Right atrium auricular region (tissue), 2 donors: ENCODE data around the gene WWOX. TPM values are rescaled to one million over a fixed set of nuclear protein-coding genes. Genes with fewer than 3 reads are reported as not detected.

ENCODE experiments used
- DNase-seq: peaks from one replicate; pipeline ENCODE4 v3.0.0-alpha.2; 2019; ENCODE audit warnings: low spot score
- H3K27ac ChIP-seq, 2 donors: fragments of 200-600 bp; sonication (generic); 1 replicate in 1 of 2; 2 replicates in 1 of 2; pipeline ENCODE4 v1.5.1; 2016 to 2019
- H3K27me3 ChIP-seq, 2 donors: fragments of 200-600 bp; sonication (generic); one replicate each; pipeline versions ENCODE4 v1.5.1 to v1.6.0; 2017 to 2019
- H3K36me3 ChIP-seq: fragments of 200-600 bp; sonication (generic); one replicate; pipeline ENCODE4 v1.5.1; 2016
- H3K4me1 ChIP-seq, 2 donors: fragments of 200-600 bp; sonication (generic); one replicate each; pipeline versions ENCODE4 v1.5.1 to v1.6.0; 2017 to 2019
- H3K4me3 ChIP-seq, 2 donors: fragments of 200-600 bp; sonication (generic); 1 replicate in 1 of 2; 2 replicates in 1 of 2; pipeline ENCODE4 v1.5.1; 2017 to 2019; ENCODE audit warnings: mild to moderate bottlenecking in 1 of 2, moderate library complexity in 1 of 2
- H3K9me3 ChIP-seq, 2 donors: fragments of 200-600 bp; sonication (generic); one replicate each; pipeline ENCODE4 v1.5.1; 2019
- total RNA-seq, 2 donors: library from RNA; depleted of rRNA; stranded (reverse); fragments of >200 nt; gene quantifications; one replicate each; pipeline ENCODE4 v1.1.0, GENCODE V29; 2016
- TF ChIP-seq, protein P1 (sequence below), 2 donors: fragments of 200-600 bp; sonication (generic); IDR thresholded peaks; one replicate each; pipeline ENCODE4 v1.5.1; 2019; ENCODE audit warnings: antibody characterized with exemption in 2 of 2

WWOX gene
- total RNA-seq, 2 donors from 2014 or later: 14.8 to 20.8 TPM

DNA sequence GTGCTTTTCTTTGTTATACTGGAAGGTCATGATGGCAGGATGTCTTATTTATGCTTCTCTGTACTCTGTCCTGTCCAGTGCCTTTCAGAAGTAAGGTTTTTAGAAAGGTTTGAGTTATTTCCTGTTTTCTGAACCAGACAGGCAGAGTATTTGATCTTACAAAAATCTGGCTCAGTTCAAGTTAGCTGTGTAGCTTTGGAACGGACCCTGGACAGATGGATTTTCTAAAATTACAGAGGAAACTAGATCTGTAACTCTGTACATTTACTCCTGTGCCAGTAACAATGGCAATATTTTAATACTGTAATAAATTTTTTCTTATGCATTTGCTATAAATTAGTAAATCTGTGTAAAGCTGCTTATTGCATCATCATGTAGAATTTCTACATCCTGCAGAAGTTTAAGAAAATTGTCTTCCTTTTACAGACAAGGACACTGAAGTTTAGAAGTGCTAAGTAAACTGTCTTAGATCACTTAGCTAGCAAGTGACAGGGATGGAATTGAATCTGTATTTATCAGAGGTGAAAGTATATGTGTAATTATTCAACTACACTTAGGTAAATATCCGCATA lies 347.6 kb downstream of the WWOX start:
- TF ChIP-seq, protein P1, sequence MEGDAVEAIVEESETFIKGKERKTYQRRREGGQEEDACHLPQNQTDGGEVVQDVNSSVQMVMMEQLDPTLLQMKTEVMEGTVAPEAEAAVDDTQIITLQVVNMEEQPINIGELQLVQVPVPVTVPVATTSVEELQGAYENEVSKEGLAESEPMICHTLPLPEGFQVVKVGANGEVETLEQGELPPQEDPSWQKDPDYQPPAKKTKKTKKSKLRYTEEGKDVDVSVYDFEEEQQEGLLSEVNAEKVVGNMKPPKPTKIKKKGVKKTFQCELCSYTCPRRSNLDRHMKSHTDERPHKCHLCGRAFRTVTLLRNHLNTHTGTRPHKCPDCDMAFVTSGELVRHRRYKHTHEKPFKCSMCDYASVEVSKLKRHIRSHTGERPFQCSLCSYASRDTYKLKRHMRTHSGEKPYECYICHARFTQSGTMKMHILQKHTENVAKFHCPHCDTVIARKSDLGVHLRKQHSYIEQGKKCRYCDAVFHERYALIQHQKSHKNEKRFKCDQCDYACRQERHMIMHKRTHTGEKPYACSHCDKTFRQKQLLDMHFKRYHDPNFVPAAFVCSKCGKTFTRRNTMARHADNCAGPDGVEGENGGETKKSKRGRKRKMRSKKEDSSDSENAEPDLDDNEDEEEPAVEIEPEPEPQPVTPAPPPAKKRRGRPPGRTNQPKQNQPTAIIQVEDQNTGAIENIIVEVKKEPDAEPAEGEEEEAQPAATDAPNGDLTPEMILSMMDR (IDR thresholded peaks at IDR 0.05): no peak
- Histone ChIP-seq H3K4me3 (no peak overlapping the region), H3K27ac (no peak overlapping the region), H3K9me3 (no peaks in the 10 kb centered on the region), H3K36me3 (no peaks in the 10 kb centered on the region), H3K27me3 (no peaks in the 10 kb centered on the region), H3K4me1 (no peaks in the 10 kb centered on the region)
- DNase-seq: no peak

DNA sequence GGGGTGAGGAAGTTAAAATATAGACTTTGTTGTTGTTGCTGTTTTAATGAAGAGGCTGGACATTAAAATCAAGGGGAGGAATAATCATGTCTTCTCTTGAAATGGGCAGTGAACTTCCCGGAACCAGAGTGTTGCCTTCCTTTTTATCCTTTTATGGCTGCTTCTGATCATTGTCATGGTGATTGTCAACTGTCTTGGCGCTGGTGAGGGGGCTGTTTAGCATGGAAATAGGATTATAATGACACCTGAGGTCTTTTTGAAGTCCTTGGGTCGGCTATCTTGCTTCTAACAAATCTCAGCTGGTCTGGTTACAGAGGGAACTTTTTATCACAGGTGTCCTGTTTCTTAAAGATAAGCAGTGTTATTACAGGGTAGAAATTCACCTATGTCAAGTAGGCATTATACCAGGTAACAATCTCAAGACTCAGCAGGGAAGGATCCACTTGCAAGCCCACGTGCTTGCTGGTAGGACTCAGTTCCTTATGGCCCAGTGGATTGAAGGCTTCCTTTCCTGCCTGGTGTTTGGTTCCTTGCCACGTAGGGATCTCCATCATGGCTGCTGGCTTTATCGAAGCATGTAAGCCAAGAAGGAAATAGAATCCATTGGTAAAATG lies 349.3 kb downstream of the WWOX start:
- TF ChIP-seq, protein P1 (IDR thresholded peaks at IDR 0.05): no peak
- Histone ChIP-seq H3K4me1 (no peaks in the 10 kb centered on the region), H3K27me3 (no peaks in the 10 kb centered on the region), H3K9me3 (no peaks in the 10 kb centered on the region), H3K36me3 (no peaks in the 10 kb centered on the region), H3K4me3 (no peak overlapping the region), H3K27ac (no peak overlapping the region)
- no peak for DNase-seq

DNA sequence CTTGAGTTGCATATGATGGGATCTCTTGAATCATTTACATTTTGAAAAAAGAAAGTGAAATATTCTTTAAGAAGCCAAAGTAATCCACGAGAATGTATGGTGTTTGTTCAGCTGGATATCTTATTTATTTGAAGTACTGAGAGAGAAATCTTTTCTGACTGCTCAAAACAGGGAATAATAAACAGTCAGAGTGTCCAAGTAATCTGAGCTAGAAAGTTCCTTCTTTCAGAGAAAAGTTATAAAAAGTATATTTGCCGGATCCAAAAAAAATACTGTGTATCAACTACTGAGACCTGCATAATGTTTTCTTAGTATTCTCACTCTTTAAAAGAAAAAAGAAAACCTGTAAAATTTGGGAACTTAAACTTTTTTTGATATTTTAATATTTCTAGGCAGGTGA lies 350.8 kb downstream of the WWOX start:
- TF ChIP-seq, protein P1 (IDR thresholded peaks at IDR 0.05): no peak
- no peak for DNase-seq
- no peak overlapping the region for H3K4me3 ChIP-seq
- H3K27ac ChIP-seq: no peak overlapping the region
- H3K27me3 ChIP-seq: no peaks in the 10 kb centered on the region
- no peaks in the 10 kb centered on the region for H3K4me1 ChIP-seq
- H3K36me3 ChIP-seq: no peaks in the 10 kb centered on the region
- no peaks in the 10 kb centered on the region for H3K9me3 ChIP-seq

DNA sequence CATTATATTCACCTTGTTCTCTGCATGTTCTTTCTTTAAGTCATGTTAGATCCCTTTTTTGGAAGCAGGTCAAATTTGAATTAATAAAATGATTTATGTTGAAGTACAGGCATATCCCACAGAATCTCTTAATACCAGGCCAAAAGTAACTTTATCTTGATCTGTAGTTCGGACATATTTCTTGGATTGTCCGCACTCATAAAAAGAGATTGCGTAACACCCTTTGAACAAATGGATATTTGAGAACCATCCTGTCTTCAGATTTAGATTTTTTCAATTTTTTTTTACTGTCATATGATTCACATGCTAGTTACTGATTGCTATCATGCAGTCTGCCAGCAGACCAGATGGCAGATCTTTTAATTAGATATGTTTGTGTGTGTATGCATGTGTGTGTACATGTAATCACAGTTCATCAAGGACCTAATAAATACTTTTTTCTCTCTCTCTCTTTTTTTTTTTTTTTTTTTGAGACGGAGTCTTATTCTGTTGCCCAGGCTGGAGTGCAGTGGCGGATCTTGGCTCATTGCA lies 352.6 kb downstream of the WWOX start:
- no peaks in the 10 kb centered on the region for H3K36me3 ChIP-seq
- H3K4me3 ChIP-seq: no peak overlapping the region
- no peak for DNase-seq
- H3K9me3 ChIP-seq: no peaks in the 10 kb centered on the region
- no peak overlapping the region for H3K27ac ChIP-seq
- H3K4me1 ChIP-seq: no peaks in the 10 kb centered on the region
- no peaks in the 10 kb centered on the region for H3K27me3 ChIP-seq
- TF ChIP-seq, protein P1 (IDR thresholded peaks at IDR 0.05): no peak

DNA sequence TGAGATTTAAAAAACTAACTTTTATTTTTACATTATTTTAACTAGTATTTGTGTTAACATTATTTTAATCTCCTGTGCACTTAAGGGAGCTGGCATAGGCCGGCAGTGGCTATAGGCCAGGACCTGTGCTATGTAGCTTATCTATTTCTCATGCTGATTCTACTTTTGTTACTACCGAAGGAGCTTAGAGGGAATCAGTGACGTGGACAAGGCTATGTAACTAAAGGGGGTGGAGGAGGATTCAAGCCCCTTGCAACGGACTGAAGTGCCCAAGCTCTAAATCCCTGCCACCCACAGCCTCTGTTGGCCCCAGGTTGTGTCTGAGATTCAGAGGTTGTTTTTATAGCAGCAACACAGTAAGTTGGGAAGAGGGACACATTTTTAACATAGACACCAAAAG lies 356.4 kb downstream of the WWOX start:
- Histone ChIP-seq H3K9me3 (no peaks in the 10 kb centered on the region), H3K36me3 (no peaks in the 10 kb centered on the region), H3K4me1 (no peaks in the 10 kb centered on the region), H3K4me3 (no peak overlapping the region), H3K27ac (no peak overlapping the region), H3K27me3 (no peaks in the 10 kb centered on the region)
- TF ChIP-seq, protein P1 (IDR thresholded peaks at IDR 0.05): no peak
- no peak for DNase-seq
